HL-60 (cell line): ENCODE measurements around the gene ADAM11.
"Not testable (repeated sequence)": the region's sequence is repeated elsewhere in the genome, so short reads cannot be mapped to it uniquely, and the experiment has no call there.

Source experiments
- DNase-seq, 2 experiments: peaks; one replicate each; pipeline ENCODE4 v3.0.0-alpha.2; 2010 to 2020; ENCODE audit warnings: low read depth in 1 of 2, low spot score in 1 of 2
- H3K27ac ChIP-seq: fragments of 250-450 bp; sonication (Bioruptor Pico); replicated peaks from 2 replicates; pipeline ENCODE4 v1.5.1; 2020; ENCODE audit warnings: mild to moderate bottlenecking, moderate library complexity
- H3K27me3 ChIP-seq: fragments of 250-450 bp; sonication (Bioruptor Pico); 2 replicates; pipeline ENCODE4 v1.5.1; 2021; ENCODE audit warnings: mild to moderate bottlenecking, moderate library complexity; ENCODE audit not compliant: insufficient read depth, poor library complexity, severe bottlenecking
- H3K4me3 ChIP-seq: replicated peaks from 2 replicates; pipeline ENCODE4 v1.5.1; 2011; ENCODE audit warnings: mild to moderate bottlenecking, control low read depth, low read length; ENCODE audit not compliant: insufficient read depth
- CTCF ChIP-seq: IDR thresholded peaks from one replicate; pipeline ENCODE4 v1.5.1; 2011; ENCODE audit warnings: low read length, control low read depth, inconsistent platforms; ENCODE audit not compliant: insufficient read depth
- GABPA ChIP-seq: IDR thresholded peaks from 2 replicates; pipeline ENCODE4 v1.6.1; 2012; ENCODE audit warnings: low read depth
- POLR2AphosphoS5 ChIP-seq: IDR thresholded peaks from 2 replicates; pipeline ENCODE4 v1.6.1; 2012; ENCODE audit warnings: low read depth
- REST ChIP-seq: IDR thresholded peaks from 2 replicates; pipeline ENCODE4 v1.6.1; 2012; ENCODE audit warnings: low read depth; ENCODE audit not compliant: insufficient replicate concordance
- SPI1 ChIP-seq: IDR thresholded peaks from 2 replicates; pipeline ENCODE4 v1.6.1; 2012; ENCODE audit warnings: low read depth, mild to moderate bottlenecking, borderline replicate concordance

ADAM11 gene

GRCh38 chr17:44812263-44812662, 53.5 kb downstream of the ADAM11 start:
- no peak overlapping the region for H3K27ac ChIP-seq
- H3K4me3 ChIP-seq: no peak overlapping the region
- no peak for DNase-seq
- H3K27me3 ChIP-seq: peaks cover 6% of the 10 kb centered on the region
- TF ChIP-seq SPI1 (no peak), POLR2AphosphoS5 (no peak), REST (no peak), CTCF (no peak), GABPA (no peak)

GRCh38 chr17:44818508-44818907, 59.7 kb downstream of the ADAM11 start:
- H3K4me3 ChIP-seq, H3K27ac ChIP-seq, DNase-seq: not testable (repeated sequence)
- peaks cover 11% of the 10 kb centered on the region for H3K27me3 ChIP-seq

GRCh38 chr17:44820631-44821212, 61.9 kb downstream of the ADAM11 start:
- Histone ChIP-seq H3K27me3 (peaks cover 11% of the 10 kb centered on the region), H3K4me3 (no peak overlapping the region), H3K27ac (no peak overlapping the region)
- no peak for DNase-seq
- TF ChIP-seq POLR2AphosphoS5: no peak
- TF ChIP-seq CTCF: no peak

- H3K27ac ChIP-seq, DNase-seq, H3K4me3 ChIP-seq: not testable (repeated sequence)
- peaks cover 38% of the 10 kb centered on the region for H3K27me3 ChIP-seq
Measured at GRCh38 chr17:44825236-44825635, 66.4 kb downstream of the ADAM11 start.

- H3K27me3 ChIP-seq: peaks cover 45% of the 10 kb centered on the region
- no peak overlapping the region for H3K27ac ChIP-seq
- DNase-seq: no peak
- TF ChIP-seq GABPA: no peak
- no peak for TF ChIP-seq POLR2AphosphoS5
- no peak for TF ChIP-seq SPI1
- TF ChIP-seq CTCF: no peak
- no peak for TF ChIP-seq REST
- no peak overlapping the region for H3K4me3 ChIP-seq
Measured at GRCh38 chr17:44826123-44826790, 67.5 kb downstream of the ADAM11 start.
